H1 (cell line): ENCODE results near the gene ZNF385D. TPM values are rescaled to one million over a fixed set of nuclear protein-coding genes. Genes with fewer than 3 reads are reported as not detected.

Experiments used
- CTCF ChIA-PET: fragments of 300-600 bp; sonication (Branson Sonifier 250); formaldehyde crosslinking; loops from one replicate; lab custom pipeline; 2021; ENCODE audit not compliant: partially characterized antibody; lab: Charles Lee
- POLR2A ChIA-PET: fragments of 300-600 bp; sonication (Branson Sonifier 250); formaldehyde crosslinking; loops from one replicate; lab custom pipeline; 2021; ENCODE audit warnings: inconsistent platforms; ENCODE audit not compliant: partially characterized antibody; lab: Charles Lee
- DNase-seq, 2 experiments: peaks; one replicate each; pipeline versions ENCODE4 v3.0.0 to v3.0.0-alpha.2; 2010 to 2022; ENCODE audit warnings: low spot score in 2 of 2, low read depth in 1 of 2, mixed read lengths in 1 of 2
- FAIRE-seq: peaks from 2 replicates; lab custom pipeline; 2011; peaks lifted over from hg19 to GRCh38; lab: Jason Lieb, UNC
- H2AFZ ChIP-seq: 2 replicates; pipeline ENCODE4 v1.8.1; 2012; ENCODE audit warnings: low read length, inconsistent platforms
- H2AK5ac ChIP-seq: 2 replicates; pipeline ENCODE4 v1.6.1; 2013; ENCODE audit warnings: low read depth, low read length
- H2BK120ac ChIP-seq: replicated peaks from 2 replicates; pipeline ENCODE3; 2013; ENCODE audit warnings: low read depth, low read length, inconsistent platforms
- H2BK12ac ChIP-seq: 2 replicates; pipeline ENCODE4 v1.6.1; 2013; ENCODE audit warnings: low read depth, low read length
- H2BK15ac ChIP-seq: 2 replicates; pipeline ENCODE4 v1.6.1; 2013; ENCODE audit warnings: low read length
- H2BK20ac ChIP-seq: 2 replicates; pipeline ENCODE4 v1.6.1; 2013; ENCODE audit warnings: low read length
- H2BK5ac ChIP-seq: 2 replicates; pipeline ENCODE4 v1.6.1; 2013; ENCODE audit warnings: low read depth, low read length
- H3K14ac ChIP-seq: 2 replicates; pipeline ENCODE4 v1.6.1; 2013; ENCODE audit warnings: inconsistent platforms; ENCODE audit not compliant: insufficient read length
- H3K18ac ChIP-seq: 2 replicates; pipeline ENCODE4 v1.6.1; 2013; ENCODE audit warnings: low read length; ENCODE audit errors: extremely low read depth
- H3K23ac ChIP-seq: 2 replicates; pipeline ENCODE4 v1.6.1; 2013; ENCODE audit warnings: inconsistent platforms; ENCODE audit not compliant: insufficient read length
- H3K23me2 ChIP-seq: 2 replicates; pipeline ENCODE4 v1.6.1; 2013; ENCODE audit warnings: low read depth, low read length
- H3K27ac ChIP-seq: 2 replicates; pipeline ENCODE4 v1.6.1; 2011; ENCODE audit warnings: low read depth, low read length, inconsistent platforms
- H3K27me3 ChIP-seq, 4 experiments: replicated peaks in 1 of 4; 1 replicate in 1 of 4; 2 replicates in 3 of 4; pipeline versions ENCODE4 v1.6.1 to v1.8.1; 2011 to 2013; ENCODE audit warnings: low read length in 3 of 4, mild to moderate bottlenecking in 3 of 4, inconsistent platforms in 2 of 4, mixed read lengths in 2 of 4, moderate library complexity in 1 of 4; ENCODE audit not compliant: control insufficient read depth in 3 of 4, insufficient read depth in 3 of 4; ENCODE audit errors: extremely low read depth in 1 of 4
- H3K36me3 ChIP-seq, 4 experiments: 2 replicates each; pipeline versions ENCODE4 v1.6.1 to v1.8.1; 2011 to 2013; ENCODE audit warnings: mild to moderate bottlenecking in 4 of 4, low read length in 3 of 4, moderate library complexity in 2 of 4, control low read depth in 1 of 4, inconsistent platforms in 1 of 4; ENCODE audit not compliant: insufficient read depth in 4 of 4, control insufficient read depth in 2 of 4
- H3K4ac ChIP-seq: replicated peaks from 2 replicates; pipeline ENCODE3; 2013; ENCODE audit warnings: low read length, low read depth, mixed read lengths, inconsistent platforms; ENCODE audit not compliant: insufficient read length
- H3K4me1 ChIP-seq, 4 experiments: replicated peaks in 1 of 4; 1 replicate in 1 of 4; 2 replicates in 3 of 4; pipeline versions ENCODE4 v1.6.1 to v1.8.1; 2011 to 2013; ENCODE audit warnings: low read length in 3 of 4, inconsistent platforms in 2 of 4, mixed read lengths in 1 of 4; ENCODE audit not compliant: insufficient read depth in 4 of 4, control insufficient read depth in 3 of 4
- H3K4me2 ChIP-seq, 2 experiments: 2 replicates each; pipeline versions ENCODE4 v1.6.1 to v1.8.1; 2011 to 2013; ENCODE audit warnings: low read depth in 2 of 2, low read length in 2 of 2, control low read depth in 1 of 2, inconsistent platforms in 1 of 2, mild to moderate bottlenecking in 1 of 2; ENCODE audit not compliant: insufficient read depth in 1 of 2
- H3K4me3 ChIP-seq, 4 experiments: fragments of 200-600, 300-600 bp in 1 of 4; sonication (generic), shearing (Covaris generic), sonication (Bioruptor Twin) in 1 of 4; 2 replicates each; pipeline versions ENCODE4 v1.5.1 to v1.8.1; 2011 to 2016; ENCODE audit warnings: low read length in 4 of 4, low read depth in 3 of 4, control low read depth in 2 of 4, inconsistent platforms in 2 of 4, mild to moderate bottlenecking in 2 of 4, mixed read lengths in 1 of 4, moderate library complexity in 1 of 4; ENCODE audit not compliant: insufficient read depth in 2 of 4; ENCODE audit errors: extremely low read depth in 1 of 4
- H3K56ac ChIP-seq: replicated peaks from 2 replicates; pipeline ENCODE3; 2013; ENCODE audit warnings: low read depth, mild to moderate bottlenecking, mixed read lengths, low read length, inconsistent platforms; ENCODE audit not compliant: insufficient read length
- H3K79me1 ChIP-seq: 2 replicates; pipeline ENCODE4 v1.6.1; 2013; ENCODE audit warnings: low read depth, low read length, control low read depth
- H3K79me2 ChIP-seq, 2 experiments: 2 replicates each; pipeline versions ENCODE4 v1.6.1 to v1.8.1; 2012 to 2013; ENCODE audit warnings: low read length in 2 of 2, mild to moderate bottlenecking in 2 of 2, inconsistent platforms in 1 of 2; ENCODE audit not compliant: insufficient read depth in 2 of 2, control insufficient read depth in 1 of 2
- H3K9ac ChIP-seq, 4 experiments: replicated peaks in 1 of 4; 1 replicate in 1 of 4; 2 replicates in 3 of 4; pipeline versions ENCODE4 v1.6.1 to v1.8.1; 2011 to 2013; ENCODE audit warnings: low read depth in 3 of 4, low read length in 3 of 4, control low read depth in 2 of 4, mild to moderate bottlenecking in 2 of 4, moderate library complexity in 2 of 4, inconsistent platforms in 1 of 4; ENCODE audit errors: extremely low read depth in 1 of 4
- H3K9me3 ChIP-seq, 2 experiments: 2 replicates each; pipeline versions ENCODE4 v1.6.1 to v1.8.1; 2012 to 2013; ENCODE audit warnings: mild to moderate bottlenecking in 2 of 2, moderate library complexity in 2 of 2, control low read depth in 1 of 2, inconsistent platforms in 1 of 2, low read depth in 1 of 2, low read length in 1 of 2, mixed read lengths in 1 of 2; ENCODE audit not compliant: insufficient read depth in 2 of 2
- H4K20me1 ChIP-seq, 2 experiments: replicated peaks in 1 of 2; 2 replicates each; pipeline versions ENCODE3 to v1.8.1; 2011 to 2013; ENCODE audit warnings: inconsistent platforms in 2 of 2, low read length in 2 of 2, mild to moderate bottlenecking in 1 of 2; ENCODE audit not compliant: insufficient read depth in 2 of 2, control insufficient read depth in 1 of 2
- H4K5ac ChIP-seq: 2 replicates; pipeline ENCODE4 v1.6.1; 2013; ENCODE audit warnings: low read length, low read depth, mixed read lengths, inconsistent platforms; ENCODE audit not compliant: insufficient read length
- H4K8ac ChIP-seq: 2 replicates; pipeline ENCODE4 v1.8.0; 2013; ENCODE audit warnings: mild to moderate bottlenecking, moderate library complexity, low read length, inconsistent platforms; ENCODE audit not compliant: insufficient read depth; ENCODE audit errors: extremely low read depth
- H4K91ac ChIP-seq: replicated peaks from 2 replicates; pipeline ENCODE3; 2013; ENCODE audit warnings: low read length, mixed read lengths, inconsistent platforms; ENCODE audit not compliant: insufficient read length
- EP300 ChIP-seq, 2 experiments: IDR thresholded peaks; 1 replicate in 1 of 2; 2 replicates in 1 of 2; pipeline ENCODE4 v1.6.1; 2011 to 2012; ENCODE audit warnings: low read depth in 2 of 2, low read length in 2 of 2, mild to moderate bottlenecking in 2 of 2, borderline replicate concordance in 1 of 2, inconsistent platforms in 1 of 2, moderate library complexity in 1 of 2
- EZH2 ChIP-seq: fragments of 200-600 bp; sonication (generic); IDR thresholded peaks from 2 replicates; pipeline ENCODE4 v1.7.1; 2012; ENCODE audit warnings: low read depth, mild to moderate bottlenecking, moderate library complexity, low read length, inconsistent platforms; ENCODE audit not compliant: severe bottlenecking
- KDM1A ChIP-seq: fragments of 200-600, 300-600 bp; sonication (generic); IDR thresholded peaks from 2 replicates; pipeline ENCODE4 v1.7.1; 2016; ENCODE audit warnings: mild to moderate bottlenecking, low read length, borderline replicate concordance
- SP1 ChIP-seq: IDR thresholded peaks from 2 replicates; pipeline ENCODE4 v1.6.1; 2011; ENCODE audit warnings: low read depth, low read length
- TEAD4 ChIP-seq: IDR thresholded peaks from 2 replicates; pipeline ENCODE4 v1.6.1; 2012; ENCODE audit warnings: low read depth, low read length, inconsistent platforms, mixed read lengths
- WGBS, 2 experiments: shearing (Covaris generic) in 1 of 2; methylation state at CpG; one replicate each; pipeline versions ENCODE4 v1.1.6 to v1.1.7; 2013 to 2015; ENCODE audit warnings: low lambda C conversion rate in 2 of 2, mixed read lengths in 2 of 2, inconsistent platforms in 1 of 2, low coverage in 1 of 2, missing lambda C conversion rate in 1 of 2; ENCODE audit not compliant: insufficient replicate concordance in 2 of 2, insufficient coverage in 1 of 2, insufficient read length in 1 of 2; ENCODE audit errors: extremely low coverage in 1 of 2, missing lambda C conversion rate in 1 of 2; 5-methylcytosine and 5-hydroxymethylcytosine counted together
- polyA plus RNA-seq, 7 experiments: library from polyadenylated mRNA; depleted of rRNA in 3 of 7; stranded (reverse) in 5 of 7; unstranded in 2 of 7; fragments of >200 nt in 5 of 7; fragments of 200-250 nt in 2 of 7; gene quantifications; 1 replicate in 5 of 7; 2 replicates in 1 of 7; 4 replicates in 1 of 7; pipeline versions ENCODE4 v1.2.1 to v1.2.3, GENCODE V29; 2011 to 2013; ENCODE audit warnings: missing spikeins in 2 of 7, mixed read lengths in 2 of 7
- total RNA-seq: library from RNA; stranded (reverse); fragmentation: NEBNext Ultra II Directional; extraction: Animal tissue kit (Norgen Biotek cat#: 25700); gene quantifications from 2 replicates; pipeline ENCODE4 v1.2.1, GENCODE V29; 2021

The ZNF385D gene
- total and polyA plus RNA-seq, 2 of the 8 experiments (the other 6 are each of a cell fraction or from before 2014, with no cell fraction given): 5.9 to 10.8 TPM

- H3K4me2 ChIP-seq: no peak overlapping the region
- H3K36me3 ChIP-seq: no peaks in the 10 kb centered on the region
- no peak overlapping the region for H2BK20ac ChIP-seq
- H3K23me2 ChIP-seq: no peaks in the 10 kb centered on the region
- H3K4me3 ChIP-seq: no peak overlapping the region
- no peak overlapping the region for H3K9ac ChIP-seq
- no peak overlapping the region for H3K23ac ChIP-seq
- no peak overlapping the region for H2AFZ ChIP-seq
- CTCF ChIA-PET: no interaction called here
- peak overlapping the region; percentile 20; the same call in 1 of the 2 replicates for H2BK5ac ChIP-seq
- no peak overlapping the region for H4K5ac ChIP-seq
- no peaks in the 10 kb centered on the region for H3K27me3 ChIP-seq
- no peaks in the 10 kb centered on the region for H3K9me3 ChIP-seq
- H4K20me1 ChIP-seq: no peaks in the 10 kb centered on the region
- H2BK120ac ChIP-seq: no peak overlapping the region
- no peak for FAIRE-seq
- WGBS, 2 experiments: 89% methylated on average over 3 of the region's 3 CpGs; no CpG with 5 or more reads in 1 of the 2 experiments
- H3K4ac ChIP-seq: no peak overlapping the region
- POLR2A ChIA-PET: interaction anchor here (1.7 kb wide), 1 partner anchor 26 kb away, joined by 3 read pairs; no protein-coding TSS in a partner anchor
- H3K18ac ChIP-seq: no peak overlapping the region
- no peak for DNase-seq
- no peak overlapping the region for H3K27ac ChIP-seq
- H3K4me1 ChIP-seq: peaks cover 0 to 4% (median 1%) of the 10 kb centered on the region in 4 experiments; a peak in 2 of 7 replicates
- no peak overlapping the region for H2BK15ac ChIP-seq
- no peak overlapping the region for H4K91ac ChIP-seq
- H2BK12ac ChIP-seq: no peak overlapping the region
- H2AK5ac ChIP-seq: no peak overlapping the region
- H4K8ac ChIP-seq: no peak overlapping the region
- no peak overlapping the region for H3K56ac ChIP-seq
- no peaks in the 10 kb centered on the region for H3K79me1 ChIP-seq
- no peaks in the 10 kb centered on the region for H3K79me2 ChIP-seq
- H3K14ac ChIP-seq: no peak overlapping the region
- TF ChIP-seq EZH2: no peak
- no peak for TF ChIP-seq TEAD4
- TF ChIP-seq EP300 (IDR thresholded peaks at IDR 0.05; ENCODE audit: borderline replicate concordance in 1 of 2, low read depth in 2 of 2, low read length in 2 of 2): no peak
- no peak for TF ChIP-seq SP1
- TF ChIP-seq KDM1A: no peak
Observed at GRCh38 chr3:21517184-21517583, 233.8 kb downstream of the ZNF385D start.
